ENCODE data around the gene CDH23. TPM values are rescaled to one million over a fixed set of nuclear protein-coding genes. Genes with fewer than 3 reads are reported as not detected.

The CDH23 gene
- polyA plus RNA-seq, 2 of the 4 experiments (the other 2 are of a cell fraction), result 1.1 to 2.3 TPM

DNA sequence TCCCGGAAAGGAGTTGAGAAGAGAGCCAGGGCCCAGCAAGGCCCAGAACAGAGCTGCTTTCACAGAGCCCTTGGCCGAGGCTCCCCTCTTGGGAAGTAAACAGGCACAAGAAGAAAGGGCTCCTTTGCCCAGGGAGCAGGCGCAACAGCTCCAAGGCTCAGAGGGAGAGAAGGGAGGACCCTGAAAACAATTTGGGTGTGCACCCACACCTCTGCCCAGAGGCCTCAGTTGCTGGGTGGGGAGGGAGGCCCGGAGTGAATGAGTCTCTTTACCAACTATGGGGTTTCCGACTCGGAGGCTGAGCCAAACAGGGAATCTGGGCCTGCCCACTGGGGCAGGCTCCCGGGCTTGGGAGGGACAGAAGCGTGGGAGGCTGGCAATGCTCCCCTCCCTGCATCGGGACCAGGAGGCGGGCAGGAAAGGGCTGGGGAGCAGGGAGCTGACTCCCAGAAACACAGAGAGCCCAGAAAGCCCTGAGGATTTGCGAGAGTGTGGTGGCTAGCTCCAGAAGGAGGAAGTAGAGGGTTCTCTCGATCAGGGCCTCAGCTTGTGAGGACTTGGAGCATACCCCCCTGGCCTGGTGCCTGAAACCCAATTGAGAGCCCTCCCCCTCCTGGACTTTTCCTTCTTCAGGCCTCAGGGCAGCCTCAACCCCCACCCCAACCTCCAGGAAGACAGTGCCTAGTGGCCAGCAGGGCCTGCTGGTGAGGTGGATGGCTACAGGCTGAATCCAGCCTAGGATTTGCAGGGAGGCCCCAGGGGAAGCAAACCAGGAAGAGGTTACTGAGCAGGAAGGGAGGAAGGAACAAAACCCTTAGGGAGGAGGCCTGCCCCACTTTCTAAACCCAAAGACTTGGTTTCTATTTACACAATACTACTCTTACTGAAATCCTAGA, 316.7 kb downstream of the CDH23 start (continued):
- TF ChIP-seq TFCP2L1 (CRISPR knock-in tag; IDR thresholded peaks at IDR 0.05), result no peak

DNA sequence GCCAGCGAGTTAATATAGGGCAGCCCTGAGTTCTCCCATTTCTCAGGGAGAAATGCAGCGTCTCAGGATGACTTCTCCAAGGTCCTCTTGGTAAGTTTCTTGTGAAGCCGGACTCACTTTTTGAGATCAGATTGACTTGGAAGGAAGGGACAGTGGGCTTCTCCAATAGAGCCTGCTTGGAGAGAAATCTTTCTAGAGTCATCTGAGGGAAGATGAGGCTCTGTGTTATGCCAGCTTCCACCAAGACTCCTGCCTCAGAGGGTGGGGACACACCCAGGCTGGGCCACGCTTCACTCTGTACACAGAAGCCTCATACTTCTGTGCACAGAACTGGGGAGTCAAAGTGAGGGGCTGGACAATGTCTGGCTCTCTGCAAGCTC, 317.3 kb downstream of the CDH23 start:
- no peak overlapping the region for H3K4me2 ChIP-seq
- FAIRE-seq (no peak), DNase-seq (ENCODE audit: low read depth in 1 of 2, low spot score in 1 of 2) (no peak), ATAC-seq (no peak)
- no peaks in the 10 kb centered on the region for H3K9me3 ChIP-seq
- ChIA-PET CTCF (interaction anchor here (0.6 to 5.3 kb wide), 6 partner anchors 8 to 285 kb away, joined by 3 to 42 read pairs (median 5); partner anchors contain the start of gene VSIR), POLR2A (no interaction called here)
- no peak for TF ChIP-seq HDAC2 (IDR thresholded peaks at IDR 0.05)
- TF ChIP-seq GATA3 (IDR thresholded peaks at IDR 0.05; ENCODE audit: borderline replicate concordance), result no peak
- TF ChIP-seq, protein P1, sequence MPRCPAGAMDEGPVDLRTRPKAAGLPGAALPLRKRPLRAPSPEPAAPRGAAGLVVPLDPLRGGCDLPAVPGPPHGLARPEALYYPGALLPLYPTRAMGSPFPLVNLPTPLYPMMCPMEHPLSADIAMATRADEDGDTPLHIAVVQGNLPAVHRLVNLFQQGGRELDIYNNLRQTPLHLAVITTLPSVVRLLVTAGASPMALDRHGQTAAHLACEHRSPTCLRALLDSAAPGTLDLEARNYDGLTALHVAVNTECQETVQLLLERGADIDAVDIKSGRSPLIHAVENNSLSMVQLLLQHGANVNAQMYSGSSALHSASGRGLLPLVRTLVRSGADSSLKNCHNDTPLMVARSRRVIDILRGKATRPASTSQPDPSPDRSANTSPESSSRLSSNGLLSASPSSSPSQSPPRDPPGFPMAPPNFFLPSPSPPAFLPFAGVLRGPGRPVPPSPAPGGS (IDR thresholded peaks at IDR 0.05), result no peak
- no peak for TF ChIP-seq ZSCAN20 (CRISPR knock-in tag; IDR thresholded peaks at IDR 0.05)
- no peak for TF ChIP-seq NPAS2 (CRISPR knock-in tag; IDR thresholded peaks at IDR 0.05; ENCODE audit: borderline replicate concordance)
- no peak for TF ChIP-seq ZFP36 (IDR thresholded peaks at IDR 0.05; ENCODE audit: borderline replicate concordance, partially characterized antibody)
- TF ChIP-seq POLR2A (IDR thresholded peaks at IDR 0.05; ENCODE audit: low read length), result no peak
- TF ChIP-seq JUNB (IDR thresholded peaks at IDR 0.05), result no peak
- no peak for TF ChIP-seq RAD21 (conservative IDR thresholded peaks at IDR 0.05 in 1 of 2, IDR thresholded peaks at IDR 0.05 in 1 of 2)
- no peak for TF ChIP-seq HOXB5 (CRISPR knock-in tag; IDR thresholded peaks at IDR 0.05)
- no peak for TF ChIP-seq CBX2 (IDR thresholded peaks at IDR 0.05; ENCODE audit: borderline replicate concordance, low read depth)
- no peak for TF ChIP-seq RARB (CRISPR knock-in tag; IDR thresholded peaks at IDR 0.05)
- no peak for TF ChIP-seq MYC (IDR thresholded peaks at IDR 0.05; ENCODE audit: borderline replicate concordance, low read length)
- peak overlapping the region in 1 of 2 experiments; percentile 74; a peak in 3 of 6 replicates for H3K27ac ChIP-seq
- peaks cover 13% of the 10 kb centered on the region for H3K4me1 ChIP-seq
- H3K4me3 ChIP-seq, result no peak overlapping the region
- 83% methylated on average over 4 of the region's 4 CpGs for WGBS (ENCODE audit: missing lambda C conversion rate)

DNA sequence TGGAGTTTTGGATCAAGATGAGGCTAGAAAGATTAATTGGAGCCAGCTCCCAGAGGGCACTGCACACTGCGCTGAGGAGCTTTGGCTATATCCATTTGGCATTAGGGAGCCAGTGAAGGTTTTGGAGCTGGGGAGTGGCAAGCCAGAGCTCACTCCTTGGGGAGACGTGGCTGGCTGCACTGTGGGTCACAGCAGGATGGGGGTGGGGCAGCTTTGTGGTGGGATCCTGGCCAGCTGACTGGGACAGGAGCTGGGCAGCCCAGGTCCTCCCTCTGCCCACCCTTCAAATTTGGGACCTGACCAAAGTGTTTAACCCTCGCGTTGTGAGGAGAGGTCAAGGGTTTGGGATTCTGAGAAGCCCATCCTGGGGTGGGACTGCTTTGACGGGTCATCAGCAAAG, 317.9 kb downstream of the CDH23 start:
- peak overlapping the region in 1 of 2 experiments; percentile 74; a peak in 3 of 6 replicates for H3K27ac ChIP-seq
- DNase-seq (ENCODE audit: low read depth in 1 of 2, low spot score in 1 of 2), result no peak
- ATAC-seq, result no peak
- FAIRE-seq, result no peak
- H3K4me2 ChIP-seq, result no peak overlapping the region
- POLR2A ChIA-PET, result no interaction called here
- H3K4me3 ChIP-seq, result no peak overlapping the region
- peaks cover 10% of the 10 kb centered on the region for H3K4me1 ChIP-seq
- CTCF ChIA-PET, result interaction anchor here (0.6 to 5.3 kb wide), 6 partner anchors 8 to 1131 kb away, joined by 3 to 42 read pairs (median 5); no protein-coding TSS in a partner anchor
- no peaks in the 10 kb centered on the region for H3K9me3 ChIP-seq
- no peak for TF ChIP-seq EHMT2 (IDR thresholded peaks at IDR 0.05; ENCODE audit: low read depth)
- TF ChIP-seq FOXS1 (CRISPR knock-in tag; IDR thresholded peaks at IDR 0.05), result no peak
- no peak for TF ChIP-seq HOXA7 (CRISPR knock-in tag; IDR thresholded peaks at IDR 0.05)
- TF ChIP-seq KDM5A (IDR thresholded peaks at IDR 0.05), result no peak
- TF ChIP-seq ZSCAN20 (CRISPR knock-in tag; IDR thresholded peaks at IDR 0.05), result no peak
- TF ChIP-seq RAD21 (conservative IDR thresholded peaks at IDR 0.05 in 1 of 2, IDR thresholded peaks at IDR 0.05 in 1 of 2), result no peak
- WGBS (ENCODE audit: missing lambda C conversion rate), result 92% methylated on average over 4 of the region's 5 CpGs

DNA sequence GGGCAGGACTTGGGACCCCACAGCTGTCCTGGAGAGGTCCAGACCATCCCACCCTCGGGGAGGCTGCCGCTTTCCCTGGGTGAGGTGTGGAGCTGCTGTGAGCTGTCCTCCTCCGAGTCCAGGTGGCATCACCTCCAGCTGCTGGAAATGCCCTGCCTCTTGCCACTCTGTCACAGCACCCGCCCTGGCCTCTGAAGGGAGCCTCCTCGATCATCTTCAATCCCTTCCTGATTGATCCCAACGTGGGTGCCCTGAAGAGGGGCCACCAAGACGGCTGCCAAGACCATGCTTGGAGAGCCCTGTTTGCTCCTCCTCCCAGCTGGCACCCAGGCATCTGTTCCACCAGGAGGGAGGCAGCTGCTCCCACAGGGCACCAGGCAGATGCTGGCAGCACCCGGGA, 318.3 kb downstream of the CDH23 start:
- WGBS (ENCODE audit: missing lambda C conversion rate), result 80% methylated on average over 3 of the region's 8 CpGs
- no peak for FAIRE-seq
- Histone ChIP-seq H3K9me3 (no peaks in the 10 kb centered on the region), H3K4me3 (no peak overlapping the region), H3K27ac (peak overlapping the region in 1 of 2 experiments; percentile 8; a peak in 1 of 6 replicates), H3K4me2 (no peak overlapping the region), H3K4me1 (peaks cover 10% of the 10 kb centered on the region)
- ChIA-PET POLR2A (no interaction called here), CTCF (interaction anchor here (0.6 to 5.3 kb wide), 7 partner anchors 9 to 1131 kb away, joined by 3 to 42 read pairs (median 4); no protein-coding TSS in a partner anchor)
- no peak for DNase-seq (ENCODE audit: low read depth in 1 of 2, low spot score in 1 of 2)
- ATAC-seq, result no peak
- no peak for TF ChIP-seq FOSL2 (IDR thresholded peaks at IDR 0.05)
- TF ChIP-seq FOSL2 (CRISPR knock-in tag; IDR thresholded peaks at IDR 0.05), result no peak
- TF ChIP-seq, protein P2, sequence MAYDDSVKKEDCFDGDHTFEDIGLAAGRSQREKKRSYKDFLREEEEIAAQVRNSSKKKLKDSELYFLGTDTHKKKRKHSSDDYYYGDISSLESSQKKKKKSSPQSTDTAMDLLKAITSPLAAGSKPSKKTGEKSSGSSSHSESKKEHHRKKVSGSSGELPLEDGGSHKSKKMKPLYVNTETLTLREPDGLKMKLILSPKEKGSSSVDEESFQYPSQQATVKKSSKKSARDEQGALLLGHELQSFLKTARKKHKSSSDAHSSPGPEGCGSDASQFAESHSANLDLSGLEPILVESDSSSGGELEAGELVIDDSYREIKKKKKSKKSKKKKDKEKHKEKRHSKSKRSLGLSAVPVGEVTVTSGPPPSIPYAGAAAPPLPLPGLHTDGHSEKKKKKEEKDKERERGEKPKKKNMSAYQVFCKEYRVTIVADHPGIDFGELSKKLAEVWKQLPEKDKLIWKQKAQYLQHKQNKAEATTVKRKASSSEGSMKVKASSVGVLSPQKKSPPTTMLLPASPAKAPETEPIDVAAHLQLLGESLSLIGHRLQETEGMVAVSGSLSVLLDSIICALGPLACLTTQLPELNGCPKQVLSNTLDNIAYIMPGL (CRISPR knock-in tag; IDR thresholded peaks at IDR 0.05; ENCODE audit: borderline replicate concordance), result no peak
- TF ChIP-seq TFCP2L1 (CRISPR knock-in tag; IDR thresholded peaks at IDR 0.05), result no peak
- no peak for TF ChIP-seq CBX8 (IDR thresholded peaks at IDR 0.05)
- TF ChIP-seq ZNF302 (CRISPR knock-in tag; IDR thresholded peaks at IDR 0.05), result no peak
- no peak for TF ChIP-seq HEYL (CRISPR knock-in tag; IDR thresholded peaks at IDR 0.05)
- no peak for TF ChIP-seq CBX2 (IDR thresholded peaks at IDR 0.05; ENCODE audit: borderline replicate concordance, low read depth)
- TF ChIP-seq, protein P1 (IDR thresholded peaks at IDR 0.05), result no peak
- no peak for TF ChIP-seq TP53 (CRISPR knock-in tag; IDR thresholded peaks at IDR 0.05)
- TF ChIP-seq, protein P3, sequence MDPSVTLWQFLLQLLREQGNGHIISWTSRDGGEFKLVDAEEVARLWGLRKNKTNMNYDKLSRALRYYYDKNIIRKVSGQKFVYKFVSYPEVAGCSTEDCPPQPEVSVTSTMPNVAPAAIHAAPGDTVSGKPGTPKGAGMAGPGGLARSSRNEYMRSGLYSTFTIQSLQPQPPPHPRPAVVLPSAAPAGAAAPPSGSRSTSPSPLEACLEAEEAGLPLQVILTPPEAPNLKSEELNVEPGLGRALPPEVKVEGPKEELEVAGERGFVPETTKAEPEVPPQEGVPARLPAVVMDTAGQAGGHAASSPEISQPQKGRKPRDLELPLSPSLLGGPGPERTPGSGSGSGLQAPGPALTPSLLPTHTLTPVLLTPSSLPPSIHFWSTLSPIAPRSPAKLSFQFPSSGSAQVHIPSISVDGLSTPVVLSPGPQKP (IDR thresholded peaks at IDR 0.05; ENCODE audit: low read depth, low read length), result no peak

All from A549 (cell line).